GM12872 (cell line): ENCODE measurements around the gene PRDX3.

Experiments used
- TF ChIP-seq, protein P1 (sequence below): IDR thresholded peaks from 3 replicates; pipeline ENCODE4 v1.5.1; 2011; ENCODE audit warnings: low read depth, mild to moderate bottlenecking, low read length, moderate library complexity; ENCODE audit not compliant: insufficient read depth

Gene PRDX3

DNA sequence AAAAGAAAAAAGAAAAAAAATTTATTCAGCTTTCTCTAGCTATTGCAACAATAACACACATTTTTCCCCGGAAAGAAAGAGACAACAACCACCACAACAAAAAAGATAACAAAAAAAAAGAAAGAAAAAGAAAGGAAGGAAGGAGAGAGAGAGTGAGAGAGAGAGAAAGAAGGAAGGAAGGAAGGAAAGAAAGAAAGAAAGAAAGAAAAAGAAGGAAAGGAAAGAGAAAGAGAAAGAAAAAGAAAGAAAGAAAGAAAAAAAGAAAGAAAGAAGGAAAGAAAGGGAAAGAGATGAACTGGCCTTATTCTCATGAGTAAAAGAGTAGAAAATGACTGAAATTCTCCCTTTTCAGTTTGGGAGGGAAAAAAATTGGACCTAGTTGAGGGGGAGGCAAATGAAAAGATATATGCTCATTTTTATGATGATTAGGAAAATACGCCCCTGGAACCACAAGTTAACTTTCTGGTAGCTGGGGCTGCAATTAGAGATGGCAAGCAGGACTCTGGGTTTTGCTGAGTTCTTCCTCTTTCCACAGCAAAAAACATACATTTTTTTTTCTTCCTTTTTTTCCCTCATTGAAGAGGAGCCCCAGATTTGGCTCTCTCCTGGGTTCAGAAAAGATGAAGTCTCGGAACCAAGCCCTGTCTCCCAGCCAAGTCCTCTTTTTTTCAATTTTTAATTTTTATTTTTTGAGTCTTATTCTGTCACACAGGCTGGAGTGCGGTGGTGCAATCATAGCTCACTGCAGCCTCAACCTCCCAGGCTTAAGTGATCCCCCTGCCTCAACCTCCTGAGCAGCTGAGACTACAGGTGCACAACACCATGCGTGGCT, 12.6 kb upstream of the PRDX3 start:
- TF ChIP-seq, protein P1, sequence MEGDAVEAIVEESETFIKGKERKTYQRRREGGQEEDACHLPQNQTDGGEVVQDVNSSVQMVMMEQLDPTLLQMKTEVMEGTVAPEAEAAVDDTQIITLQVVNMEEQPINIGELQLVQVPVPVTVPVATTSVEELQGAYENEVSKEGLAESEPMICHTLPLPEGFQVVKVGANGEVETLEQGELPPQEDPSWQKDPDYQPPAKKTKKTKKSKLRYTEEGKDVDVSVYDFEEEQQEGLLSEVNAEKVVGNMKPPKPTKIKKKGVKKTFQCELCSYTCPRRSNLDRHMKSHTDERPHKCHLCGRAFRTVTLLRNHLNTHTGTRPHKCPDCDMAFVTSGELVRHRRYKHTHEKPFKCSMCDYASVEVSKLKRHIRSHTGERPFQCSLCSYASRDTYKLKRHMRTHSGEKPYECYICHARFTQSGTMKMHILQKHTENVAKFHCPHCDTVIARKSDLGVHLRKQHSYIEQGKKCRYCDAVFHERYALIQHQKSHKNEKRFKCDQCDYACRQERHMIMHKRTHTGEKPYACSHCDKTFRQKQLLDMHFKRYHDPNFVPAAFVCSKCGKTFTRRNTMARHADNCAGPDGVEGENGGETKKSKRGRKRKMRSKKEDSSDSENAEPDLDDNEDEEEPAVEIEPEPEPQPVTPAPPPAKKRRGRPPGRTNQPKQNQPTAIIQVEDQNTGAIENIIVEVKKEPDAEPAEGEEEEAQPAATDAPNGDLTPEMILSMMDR, result no peak

DNA sequence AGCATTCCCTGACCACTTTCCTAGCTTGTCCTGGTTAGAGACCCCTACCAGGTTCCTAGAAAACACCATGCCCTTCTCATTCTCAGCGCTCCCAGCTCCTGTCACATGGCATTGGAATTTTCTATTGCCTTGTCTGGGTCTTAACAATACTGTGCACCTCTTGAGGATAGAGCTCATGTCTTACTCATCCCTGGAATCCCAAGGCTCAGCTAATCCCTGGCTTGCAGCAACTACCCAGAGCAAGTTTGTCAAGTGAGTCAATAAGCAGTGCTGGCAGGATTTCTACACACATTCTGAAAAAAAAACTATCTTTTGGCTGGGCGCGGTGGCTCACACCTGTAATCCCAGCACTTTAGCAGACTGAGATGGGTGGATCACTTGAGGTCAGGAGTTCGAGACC, 11.7 kb upstream of the PRDX3 start:
- TF ChIP-seq, protein P1, result no peak

GRCh38 chr10:119189811-119190282, 11.2 kb upstream of the PRDX3 start:
- TF ChIP-seq, protein P1, result no peak

DNA sequence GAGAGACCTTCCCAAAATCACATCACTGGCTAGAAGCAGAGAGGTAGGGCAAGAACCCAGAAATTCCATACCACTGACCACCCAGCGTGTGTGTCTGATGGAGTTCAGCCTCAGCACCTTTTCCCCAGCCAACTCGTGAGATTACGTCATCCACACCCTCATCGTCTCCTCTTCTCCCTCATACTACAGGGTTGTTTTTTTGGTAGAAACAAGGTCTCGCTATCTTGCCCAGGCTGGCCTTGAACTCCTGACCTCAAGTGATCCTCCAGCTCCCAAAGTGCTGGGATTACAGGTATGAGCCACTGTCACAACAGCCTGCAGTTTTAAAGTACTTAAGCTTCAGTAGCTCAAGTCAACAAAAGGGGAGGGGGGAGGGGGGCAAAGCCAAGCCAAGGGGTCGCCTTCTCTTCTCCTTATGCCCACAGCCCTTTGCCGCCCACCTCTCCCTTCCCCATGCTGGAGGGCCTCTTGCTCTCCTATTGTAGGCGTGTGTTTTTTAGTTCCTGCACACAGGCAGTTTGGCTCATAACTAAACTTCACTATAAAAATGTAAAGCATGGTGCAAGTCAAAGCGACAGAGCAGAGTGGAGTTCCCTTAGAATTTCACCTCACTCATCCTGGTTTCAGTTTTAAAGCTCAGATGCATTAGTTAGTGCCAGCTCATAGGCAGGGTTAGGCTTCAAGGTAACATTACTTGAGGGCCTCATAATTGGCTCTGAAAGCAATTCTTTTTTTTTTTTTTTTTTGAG, 5.2 kb upstream of the PRDX3 start:
- TF ChIP-seq, protein P1, result no peak

DNA sequence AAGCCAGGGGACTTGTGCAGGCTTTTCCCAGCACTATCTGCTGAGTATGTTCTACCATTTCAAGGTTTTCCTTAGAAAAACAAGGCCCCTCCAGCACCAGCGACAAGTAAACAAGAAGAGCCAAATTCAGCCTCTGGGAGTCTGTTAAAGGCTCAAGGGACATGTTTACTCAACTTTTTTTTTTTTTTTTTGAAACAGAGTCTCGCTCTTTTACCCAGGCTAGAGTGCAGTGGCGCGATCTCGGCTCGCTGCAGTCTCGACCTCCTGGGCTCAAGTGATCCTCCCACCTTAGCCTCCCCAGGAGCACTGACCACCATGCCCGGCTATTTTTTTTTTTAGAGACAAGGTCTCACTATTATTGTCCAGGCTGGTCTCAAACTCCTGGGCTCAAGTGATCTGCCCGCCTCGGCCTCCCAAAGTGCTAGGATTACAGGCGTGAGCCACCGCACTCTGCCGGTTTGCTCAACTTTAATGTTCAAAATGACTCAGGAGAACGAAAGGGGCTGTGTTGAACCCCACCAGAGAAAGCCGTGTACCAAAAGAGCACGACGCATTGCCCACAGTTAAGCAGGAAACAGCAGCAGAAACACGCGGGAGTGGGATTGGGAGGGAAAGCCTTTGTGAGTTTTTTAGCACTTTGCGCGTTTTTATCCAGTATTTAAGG, 772 bp downstream of the PRDX3 start:
- TF ChIP-seq, protein P1, result no peak

- TF ChIP-seq, protein P1, result no peak
These were observed 2.4 kb downstream of the PRDX3 start for GRCh38 chr10:119176166-119176565.

GRCh38 chr10:119174109-119174508, 4.5 kb downstream of the PRDX3 start:
- TF ChIP-seq, protein P1, result no peak
